Hepatocyte (in vitro differentiated cells): ENCODE measurements around the gene ADAMTSL1.

ENCODE experiments used
- CTCF ChIP-seq: fragments of 200-600 bp; sonication (generic); IDR thresholded peaks from 2 replicates; pipeline ENCODE4 v1.5.1; 2016; ENCODE audit warnings: antibody characterized with exemption, mild to moderate bottlenecking; ENCODE audit not compliant: poor library complexity
- EZH2 ChIP-seq: fragments of 200-600 bp; sonication (generic); IDR thresholded peaks from 2 replicates; pipeline ENCODE4 v1.6.1; 2016; ENCODE audit warnings: antibody characterized with exemption, mild to moderate bottlenecking, borderline replicate concordance
- EZH2phosphoT487 ChIP-seq: fragments of 200-600 bp; sonication (generic); IDR thresholded peaks from one replicate; pipeline ENCODE4 v1.6.1; 2018; ENCODE audit warnings: antibody characterized with exemption, mild to moderate bottlenecking, low read depth, moderate library complexity; ENCODE audit not compliant: unreplicated experiment, severe bottlenecking

DNA sequence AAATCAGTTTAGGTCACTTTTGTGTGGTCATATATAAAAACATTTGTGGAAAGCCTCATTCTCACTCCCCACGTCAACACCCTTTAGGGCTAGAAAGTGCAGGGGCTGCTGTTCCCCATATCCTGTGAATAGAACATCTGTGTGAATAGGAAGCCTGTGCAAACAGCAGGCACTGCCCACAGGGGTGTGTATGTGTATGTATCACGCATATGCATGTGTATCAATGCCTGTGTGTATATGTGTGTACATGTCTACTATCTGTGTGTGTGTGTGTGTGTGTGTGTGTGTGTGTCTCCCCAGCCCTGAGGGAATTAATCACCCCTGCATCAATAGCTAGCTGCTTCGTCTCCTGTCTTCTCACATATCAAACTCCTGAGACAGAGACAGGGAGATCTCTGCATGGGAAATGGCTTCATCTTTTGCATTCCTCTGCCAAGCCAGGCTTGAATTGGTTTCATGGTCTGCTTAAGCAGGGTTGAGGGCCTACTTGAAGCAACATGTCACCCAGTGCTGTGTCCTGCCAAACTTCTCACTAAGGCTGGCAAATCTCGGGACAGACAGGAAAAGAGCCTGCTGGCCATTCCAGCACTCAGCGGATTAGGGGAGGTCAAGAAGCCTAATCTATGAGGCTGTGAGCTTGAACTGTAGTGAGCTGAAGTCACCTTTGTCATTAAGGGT is 265.8 kb downstream of the ADAMTSL1 start:
- TF ChIP-seq CTCF, result no peak
- TF ChIP-seq EZH2phosphoT487, result no peak
- no peak for TF ChIP-seq EZH2
